SU-DHL-6 (cell line): ENCODE data around the gene ATP5PF.
"Not testable (repeated sequence)": the region's sequence is repeated elsewhere in the genome, so short reads cannot be mapped to it uniquely, and the experiment has no call there.

Experiments used
- H2AFZ ChIP-seq: fragments of 200-600 bp; sonication (generic); 2 replicates; pipeline ENCODE4 v1.6.1; 2014; ENCODE audit warnings: low read depth, mild to moderate bottlenecking, moderate library complexity, mixed read lengths, antibody characterized with exemption, low read length; ENCODE audit not compliant: severe bottlenecking
- H3F3A ChIP-seq: fragments of 200-600 bp; shearing (Covaris generic); 2 replicates; pipeline ENCODE4 v1.6.0; 2016; ENCODE audit warnings: antibody characterized with exemption, mild to moderate bottlenecking; ENCODE audit not compliant: insufficient read depth
- H3K27ac ChIP-seq: fragments of 200-600 bp; sonication (generic); 2 replicates; pipeline ENCODE4 v1.5.1; 2016; ENCODE audit warnings: low read depth, mild to moderate bottlenecking, low read length, moderate library complexity, mixed read lengths
- H3K27me3 ChIP-seq: fragments of 200-600 bp; sonication (generic), shearing (Covaris generic); 2 replicates; pipeline ENCODE4 v1.6.0; 2014; ENCODE audit warnings: mild to moderate bottlenecking, low read length
- H3K36me3 ChIP-seq: fragments of 200-600 bp; sonication (generic); 2 replicates; pipeline ENCODE4 v1.6.1; 2014; ENCODE audit warnings: mild to moderate bottlenecking, low read length, mixed read lengths
- H3K4me2 ChIP-seq: fragments of 300-600, 200-600 bp; shearing (Covaris generic), sonication (generic); 2 replicates; pipeline ENCODE4 v1.6.0; 2014; ENCODE audit warnings: low read length, low read depth, mild to moderate bottlenecking; ENCODE audit not compliant: poor library complexity, severe bottlenecking
- H3K4me3 ChIP-seq: fragments of 200-600 bp; sonication (generic); 2 replicates; pipeline ENCODE4 v1.5.1; 2014; ENCODE audit warnings: antibody characterized with exemption, low read length, mild to moderate bottlenecking, mixed read lengths; ENCODE audit not compliant: insufficient read depth, poor library complexity, severe bottlenecking
- H3K79me2 ChIP-seq: fragments of 200-600 bp; sonication (generic); 2 replicates; pipeline ENCODE4 v1.6.1; 2014; ENCODE audit warnings: mild to moderate bottlenecking, low read length, moderate library complexity; ENCODE audit not compliant: insufficient read depth
- H3K9ac ChIP-seq: fragments of 200-600 bp; sonication (generic); 2 replicates; pipeline ENCODE4 v1.7.0; 2014; ENCODE audit warnings: mild to moderate bottlenecking, low read length
- H3K9me2 ChIP-seq: fragments of 200-600 bp; sonication (generic); replicated peaks from 2 replicates; pipeline ENCODE4 v1.6.1; 2014; ENCODE audit warnings: low read length; ENCODE audit not compliant: insufficient read depth
- H3K9me3 ChIP-seq: fragments of 200-600 bp; sonication (generic); 2 replicates; pipeline ENCODE4 v1.6.1; 2014; ENCODE audit warnings: low read length, mixed read lengths; ENCODE audit not compliant: insufficient read depth
- H4K20me1 ChIP-seq: fragments of 200-600 bp; sonication (generic); 2 replicates; pipeline ENCODE4 v1.6.1; 2014; ENCODE audit warnings: low read depth, mild to moderate bottlenecking, antibody characterized with exemption, low read length, moderate library complexity, mixed read lengths
- EZH2phosphoT487 ChIP-seq: fragments of 200-600 bp; sonication (generic), shearing (Covaris generic); conservative IDR thresholded peaks from 2 replicates; pipeline ENCODE4 v1.6.1; 2018; ENCODE audit warnings: mild to moderate bottlenecking, antibody characterized with exemption, low read length, moderate library complexity, mixed read lengths
- TF ChIP-seq, protein P1 (sequence below): fragments of 200-600 bp; sonication (generic); IDR thresholded peaks from one replicate; pipeline ENCODE4 v1.5.1; 2017; ENCODE audit warnings: antibody characterized with exemption, mild to moderate bottlenecking, low read length, moderate library complexity; ENCODE audit not compliant: insufficient read depth, poor library complexity, severe bottlenecking

ATP5PF gene, protein sequence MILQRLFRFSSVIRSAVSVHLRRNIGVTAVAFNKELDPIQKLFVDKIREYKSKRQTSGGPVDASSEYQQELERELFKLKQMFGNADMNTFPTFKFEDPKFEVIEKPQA

DNA sequence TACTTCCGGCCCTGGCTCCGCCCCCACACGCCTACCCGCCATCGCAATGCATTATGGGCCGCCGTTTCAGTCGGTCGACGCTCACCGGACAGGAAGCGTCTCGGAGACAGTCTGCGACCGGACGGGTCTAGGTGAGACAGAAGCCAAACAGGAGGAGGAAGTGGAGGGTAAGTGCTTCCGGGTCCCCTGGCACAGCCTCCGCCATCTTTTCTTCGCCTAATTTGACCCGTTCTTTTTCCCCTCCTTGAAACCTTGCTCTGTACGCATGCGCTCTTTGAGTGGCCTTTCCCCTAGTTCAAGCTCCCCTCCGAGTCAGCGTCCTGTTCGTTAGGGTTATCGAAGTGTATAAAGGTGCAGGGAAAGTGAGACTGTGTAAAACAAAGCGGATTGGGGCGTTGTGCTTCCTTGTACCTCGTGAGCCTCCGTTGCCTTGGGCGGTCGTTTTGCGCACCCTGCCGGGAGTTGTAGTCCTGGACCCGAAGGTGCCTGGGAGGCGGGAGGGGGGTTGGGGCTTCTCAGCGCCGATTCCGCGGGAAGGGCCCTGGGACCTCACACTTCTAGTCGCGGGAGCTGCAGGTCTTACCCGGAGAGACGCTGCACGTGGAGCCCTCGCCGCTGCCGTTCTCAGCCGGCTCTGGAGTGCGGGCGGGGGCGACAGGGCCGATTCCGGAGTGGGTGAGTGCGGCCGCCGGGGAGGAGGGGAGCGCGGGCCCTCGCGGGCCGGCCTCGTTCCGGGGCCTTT, at the start of gene ATP5PF, which contains the start of gene GABPA:
ATP5PF (minus strand) TSS at position 1 of the 742 bp plus-strand sequence. CDS start 5,110 bp downstream, outside the sequence.
GABPA (plus strand) TSS at position 69 of the 742 bp plus-strand sequence. CDS start 6,627 bp downstream, outside the sequence.
- H3K27ac ChIP-seq, result peak within 1 kb of the TSS; percentile 95
- no peaks in the 10 kb centered on the region for H3K9me3 ChIP-seq
- H3K9ac ChIP-seq, result peak within 1 kb of the TSS; percentile 94
- H3K4me3 ChIP-seq, result peak within 1 kb of the TSS; percentile 96
- TF ChIP-seq, protein P1, sequence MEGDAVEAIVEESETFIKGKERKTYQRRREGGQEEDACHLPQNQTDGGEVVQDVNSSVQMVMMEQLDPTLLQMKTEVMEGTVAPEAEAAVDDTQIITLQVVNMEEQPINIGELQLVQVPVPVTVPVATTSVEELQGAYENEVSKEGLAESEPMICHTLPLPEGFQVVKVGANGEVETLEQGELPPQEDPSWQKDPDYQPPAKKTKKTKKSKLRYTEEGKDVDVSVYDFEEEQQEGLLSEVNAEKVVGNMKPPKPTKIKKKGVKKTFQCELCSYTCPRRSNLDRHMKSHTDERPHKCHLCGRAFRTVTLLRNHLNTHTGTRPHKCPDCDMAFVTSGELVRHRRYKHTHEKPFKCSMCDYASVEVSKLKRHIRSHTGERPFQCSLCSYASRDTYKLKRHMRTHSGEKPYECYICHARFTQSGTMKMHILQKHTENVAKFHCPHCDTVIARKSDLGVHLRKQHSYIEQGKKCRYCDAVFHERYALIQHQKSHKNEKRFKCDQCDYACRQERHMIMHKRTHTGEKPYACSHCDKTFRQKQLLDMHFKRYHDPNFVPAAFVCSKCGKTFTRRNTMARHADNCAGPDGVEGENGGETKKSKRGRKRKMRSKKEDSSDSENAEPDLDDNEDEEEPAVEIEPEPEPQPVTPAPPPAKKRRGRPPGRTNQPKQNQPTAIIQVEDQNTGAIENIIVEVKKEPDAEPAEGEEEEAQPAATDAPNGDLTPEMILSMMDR, result no peak
- no peak for TF ChIP-seq EZH2phosphoT487
- H3K9me2 ChIP-seq, result no peaks in the 10 kb centered on the region
- H3F3A ChIP-seq, result peaks cover 9% of the 10 kb centered on the region
- peaks cover 88% of the 10 kb centered on the region for H3K79me2 ChIP-seq
- H3K27me3 ChIP-seq, result no peaks in the 10 kb centered on the region
- H4K20me1 ChIP-seq, result no peaks in the 10 kb centered on the region
- H3K36me3 ChIP-seq, result 0 out of 2 replicates have a peak, but pooled peaks cover 2% of the 10 kb centered on the region
- H2AFZ ChIP-seq, result peak within 1 kb of the TSS; percentile 89
- H3K4me2 ChIP-seq, result peak within 1 kb of the TSS; percentile 99

DNA sequence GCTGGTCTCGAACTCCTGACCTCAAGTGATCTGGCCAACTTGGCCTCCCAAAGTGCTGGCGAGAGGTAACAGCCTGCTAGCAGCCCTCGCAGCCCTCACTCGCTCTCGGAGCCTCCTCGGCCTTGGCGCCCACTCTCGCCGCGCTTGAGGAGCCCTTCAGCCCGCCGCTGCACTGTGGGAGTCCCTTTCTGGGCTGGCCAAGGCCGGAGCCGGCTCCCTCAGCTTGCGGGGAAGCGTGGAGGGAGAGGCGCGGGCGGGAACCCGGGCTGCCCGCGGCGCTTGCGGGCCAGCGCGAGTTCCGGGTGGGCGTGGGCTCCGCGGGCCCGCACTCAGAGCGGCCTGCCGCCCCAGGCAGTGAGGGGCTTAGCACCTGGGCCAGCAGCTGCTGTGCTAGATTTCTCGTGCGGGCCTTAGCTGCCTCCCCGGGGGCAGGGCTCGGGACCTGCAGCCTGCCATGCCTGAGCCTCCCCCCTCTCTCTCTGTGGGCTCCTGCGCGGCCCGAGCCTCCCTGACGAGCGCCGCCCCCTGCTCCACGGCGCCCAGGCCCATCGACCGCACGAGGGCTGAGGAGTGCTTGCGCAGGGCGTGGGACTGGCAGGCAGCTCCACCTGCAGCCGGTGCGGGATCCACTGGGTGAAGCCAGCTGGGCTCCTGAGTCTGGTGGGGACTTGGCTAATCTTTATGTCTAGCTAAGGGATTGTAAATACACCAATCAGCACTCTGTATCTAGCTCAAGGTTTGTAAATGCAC, 43.6 kb upstream of the ATP5PF start:
- H2AFZ ChIP-seq, H3F3A ChIP-seq, H3K27ac ChIP-seq, H3K4me3 ChIP-seq, H3K4me2 ChIP-seq, H3K79me2 ChIP-seq, H3K9me2 ChIP-seq, H4K20me1 ChIP-seq, H3K27me3 ChIP-seq, H3K9ac ChIP-seq, H3K9me3 ChIP-seq, H3K36me3 ChIP-seq: not testable (repeated sequence)

DNA sequence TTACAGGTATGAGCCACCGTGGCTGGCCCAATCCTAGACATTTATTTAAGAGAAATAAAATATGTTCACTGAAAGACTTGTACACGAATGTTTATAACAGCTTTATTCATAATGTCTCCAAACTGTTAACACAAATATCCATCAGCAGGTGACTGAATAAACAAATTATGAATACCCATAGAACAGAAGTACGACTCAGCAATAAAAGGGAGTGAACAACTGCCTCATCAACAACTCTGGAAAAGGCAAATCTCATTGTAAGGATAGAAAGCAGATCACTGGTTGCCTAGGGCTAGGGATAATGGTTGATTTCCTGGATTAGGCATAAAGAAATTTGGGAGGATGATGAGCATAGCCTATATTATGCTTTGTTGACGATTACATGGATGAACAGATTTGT, 41.7 kb upstream of the ATP5PF start:
- Histone ChIP-seq H4K20me1 (no peaks in the 10 kb centered on the region), H3K27ac (no peak overlapping the region), H3K4me3 (no peak overlapping the region), H3K27me3 (no peaks in the 10 kb centered on the region), H3K9me3 (no peaks in the 10 kb centered on the region), H3K79me2 (no peaks in the 10 kb centered on the region), H2AFZ (no peak overlapping the region), H3K9ac (no peak overlapping the region), H3K4me2 (no peak overlapping the region), H3K36me3 (0 out of 2 replicates have a peak, but pooled peaks cover 3% of the 10 kb centered on the region), H3K9me2 (no peaks in the 10 kb centered on the region), H3F3A (peaks cover 10% of the 10 kb centered on the region; the same call in 1 of the 2 replicates)
- TF ChIP-seq EZH2phosphoT487, result no peak
- TF ChIP-seq, protein P1, result no peak
